Renal cortex interstitium (tissue), 11 donors: Measurements from ENCODE around the gene OAT. TPM values are rescaled to one million over a fixed set of nuclear protein-coding genes. Genes with fewer than 3 reads are reported as not detected.
"Not testable (repeated sequence)": the region's sequence is repeated elsewhere in the genome, so short reads cannot be mapped to it uniquely, and the experiment has no call there.

Source experiments
- DNase-seq, 11 donors: peaks; one replicate each; pipeline ENCODE4 v3.0.0-alpha.2; 2013; ENCODE audit warnings: low read depth in 9 of 11, low spot score in 4 of 11; ENCODE audit errors: extremely low read depth in 1 of 11
- polyA plus RNA-seq, 3 donors: library from polyadenylated mRNA; unstranded; fragments of 120-200 nt; gene quantifications; one replicate each; pipeline ENCODE4 v1.2.1, GENCODE V29; 2013; ENCODE audit not compliant: insufficient read length in 3 of 3

OAT gene
- polyA plus RNA-seq, 3 donors: 78.1 to 88.0 (median 86.1) TPM

GRCh38 chr10:124369533-124369932 is 49.2 kb downstream of the OAT start:
- not testable (repeated sequence) for DNase-seq

GRCh38 chr10:124369066-124369465 is 49.7 kb downstream of the OAT start:
- no peak for DNase-seq

GRCh38 chr10:124367936-124368335 is 50.8 kb downstream of the OAT start:
- no peak for DNase-seq

GRCh38 chr10:124367414-124367813 is 51.3 kb downstream of the OAT start:
- no peak for DNase-seq

- DNase-seq: no peak
Observed at GRCh38 chr10:124366825-124367224, 51.9 kb downstream of the OAT start.

- no peak for DNase-seq
Observed at GRCh38 chr10:124366343-124366742, 52.4 kb downstream of the OAT start.

GRCh38 chr10:124364674-124365073 is 54.0 kb downstream of the OAT start:
- DNase-seq: no peak

- no peak for DNase-seq
Observed at GRCh38 chr10:124362568-124362967, 56.2 kb downstream of the OAT start.

GRCh38 chr10:124359336-124359832 is 59.3 kb downstream of the OAT start:
- no peak for DNase-seq

GRCh38 chr10:124357561-124357885 is 61.2 kb downstream of the OAT start:
- no peak for DNase-seq

- no peak for DNase-seq
Observed at GRCh38 chr10:124356701-124357560, 61.8 kb downstream of the OAT start.

GRCh38 chr10:124354411-124355382 is 64.0 kb downstream of the OAT start:
- DNase-seq: peak in 9 of 11 donors; percentile 6 to 53 (median 43)

GRCh38 chr10:124353896-124354295 is 64.8 kb downstream of the OAT start:
- no peak for DNase-seq

GRCh38 chr10:124353091-124353815 is 65.5 kb downstream of the OAT start:
- DNase-seq: no peak

GRCh38 chr10:124351481-124352220 is 67.1 kb downstream of the OAT start:
- no peak for DNase-seq

- no peak for DNase-seq
Observed at GRCh38 chr10:124350806-124351205, 67.9 kb downstream of the OAT start.

- DNase-seq: no peak
Observed at GRCh38 chr10:124349996-124350280, 68.8 kb downstream of the OAT start.

GRCh38 chr10:124349231-124349995 is 69.3 kb downstream of the OAT start:
- no peak for DNase-seq
